Measurements from ENCODE around the gene TLE1. TPM values are rescaled to one million over a fixed set of nuclear protein-coding genes. Genes with fewer than 3 reads are reported as not detected.

The TLE1 gene
- total RNA-seq, 1 donor from 2014 or later, result 75.1 TPM

- no peak for DNase-seq (ENCODE audit: extremely low spot score in 2 of 2)
- H3K27me3 ChIP-seq, result no peaks in the 10 kb centered on the region
- no peaks in the 10 kb centered on the region for H3K9me3 ChIP-seq
- H3K4me3 ChIP-seq, result no peak overlapping the region
- no peaks in the 10 kb centered on the region for H3K4me1 ChIP-seq
- TF ChIP-seq, protein P1, sequence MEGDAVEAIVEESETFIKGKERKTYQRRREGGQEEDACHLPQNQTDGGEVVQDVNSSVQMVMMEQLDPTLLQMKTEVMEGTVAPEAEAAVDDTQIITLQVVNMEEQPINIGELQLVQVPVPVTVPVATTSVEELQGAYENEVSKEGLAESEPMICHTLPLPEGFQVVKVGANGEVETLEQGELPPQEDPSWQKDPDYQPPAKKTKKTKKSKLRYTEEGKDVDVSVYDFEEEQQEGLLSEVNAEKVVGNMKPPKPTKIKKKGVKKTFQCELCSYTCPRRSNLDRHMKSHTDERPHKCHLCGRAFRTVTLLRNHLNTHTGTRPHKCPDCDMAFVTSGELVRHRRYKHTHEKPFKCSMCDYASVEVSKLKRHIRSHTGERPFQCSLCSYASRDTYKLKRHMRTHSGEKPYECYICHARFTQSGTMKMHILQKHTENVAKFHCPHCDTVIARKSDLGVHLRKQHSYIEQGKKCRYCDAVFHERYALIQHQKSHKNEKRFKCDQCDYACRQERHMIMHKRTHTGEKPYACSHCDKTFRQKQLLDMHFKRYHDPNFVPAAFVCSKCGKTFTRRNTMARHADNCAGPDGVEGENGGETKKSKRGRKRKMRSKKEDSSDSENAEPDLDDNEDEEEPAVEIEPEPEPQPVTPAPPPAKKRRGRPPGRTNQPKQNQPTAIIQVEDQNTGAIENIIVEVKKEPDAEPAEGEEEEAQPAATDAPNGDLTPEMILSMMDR (IDR thresholded peaks at IDR 0.05), result no peak
- TF ChIP-seq POLR2A (IDR thresholded peaks at IDR 0.05) (no peak), POLR2AphosphoS5 (IDR thresholded peaks at IDR 0.05; ENCODE audit: insufficient read depth in 1 of 2, low read depth in 1 of 2) (no peak)
- H3K27ac ChIP-seq, result no peak overlapping the region
- H3K36me3 ChIP-seq, result no peaks in the 10 kb centered on the region
- intact Hi-C loops (cut with DNase I), result loop anchor here (10.0 kb wide), 1 partner anchor 965 kb away; no protein-coding TSS in a partner anchor
These were observed 139.2 kb downstream of the TLE1 start for GRCh38 chr9:81550207-81550583.

DNA sequence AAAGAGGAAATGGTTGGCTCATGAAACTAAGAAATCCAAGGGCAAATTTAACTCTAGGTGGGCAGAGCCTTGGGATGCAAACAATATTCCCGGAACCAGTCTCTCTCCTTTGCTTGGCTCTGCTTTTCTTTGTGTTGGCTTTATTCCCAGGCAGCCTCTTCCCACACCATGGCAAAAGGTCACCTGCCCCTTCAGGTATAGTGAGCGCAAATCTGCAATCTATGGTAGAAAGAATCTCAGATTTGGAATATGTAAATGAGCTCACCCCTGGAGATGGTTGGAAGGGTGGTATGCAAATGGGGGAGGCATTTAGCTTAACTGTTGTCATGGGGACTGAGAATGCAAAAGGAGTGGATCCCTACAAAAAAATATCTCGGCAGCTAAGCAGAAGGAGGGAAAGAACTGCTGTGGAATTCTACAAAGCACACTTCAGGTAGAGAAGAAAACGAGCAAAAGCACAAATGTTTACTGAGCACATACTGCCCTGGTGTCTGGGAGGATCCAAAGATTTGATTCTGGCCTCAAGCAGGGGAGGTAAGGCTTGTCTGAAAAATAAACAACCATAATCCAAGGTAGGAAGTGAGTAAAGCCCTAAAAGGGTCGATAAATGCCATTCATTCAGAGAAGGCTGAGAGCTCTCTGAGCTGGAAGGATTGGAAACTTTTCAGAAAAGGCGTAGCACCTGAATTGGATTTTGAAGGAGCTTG lies 139.7 kb downstream of the TLE1 start:
- no peak for DNase-seq (ENCODE audit: extremely low spot score in 2 of 2)
- H3K27ac ChIP-seq, result no peak overlapping the region
- H3K27me3 ChIP-seq, result no peaks in the 10 kb centered on the region
- H3K36me3 ChIP-seq, result no peaks in the 10 kb centered on the region
- H3K9me3 ChIP-seq, result no peaks in the 10 kb centered on the region
- H3K4me3 ChIP-seq, result no peak overlapping the region
- intact Hi-C loops (cut with DNase I), result loop anchor here (10.0 kb wide), 1 partner anchor 965 kb away; no protein-coding TSS in a partner anchor
- TF ChIP-seq POLR2AphosphoS5 (IDR thresholded peaks at IDR 0.05; ENCODE audit: insufficient read depth in 1 of 2, low read depth in 1 of 2) (no peak), POLR2A (IDR thresholded peaks at IDR 0.05) (no peak)
- TF ChIP-seq, protein P1 (IDR thresholded peaks at IDR 0.05), result no peak
- H3K4me1 ChIP-seq, result no peaks in the 10 kb centered on the region

GRCh38 chr9:81548911-81549310 lies 140.4 kb downstream of the TLE1 start:
- Histone ChIP-seq H3K27me3 (no peaks in the 10 kb centered on the region), H3K9me3 (no peaks in the 10 kb centered on the region), H3K27ac (no peak overlapping the region), H3K4me1 (no peaks in the 10 kb centered on the region), H3K4me3 (no peak overlapping the region), H3K36me3 (no peaks in the 10 kb centered on the region)
- TF ChIP-seq POLR2AphosphoS5 (IDR thresholded peaks at IDR 0.05; ENCODE audit: insufficient read depth in 1 of 2, low read depth in 1 of 2) (no peak), POLR2A (IDR thresholded peaks at IDR 0.05) (no peak)
- TF ChIP-seq, protein P1 (IDR thresholded peaks at IDR 0.05), result no peak
- DNase-seq (ENCODE audit: extremely low spot score in 2 of 2), result no peak
- intact Hi-C loops (cut with DNase I), result no loop called here

- no peak for DNase-seq (ENCODE audit: extremely low spot score in 2 of 2)
- Histone ChIP-seq H3K4me1 (no peaks in the 10 kb centered on the region), H3K27ac (no peak overlapping the region), H3K27me3 (no peaks in the 10 kb centered on the region), H3K4me3 (no peak overlapping the region), H3K36me3 (no peaks in the 10 kb centered on the region), H3K9me3 (no peaks in the 10 kb centered on the region)
- intact Hi-C loops (cut with DNase I), result no loop called here
- no peak for TF ChIP-seq POLR2A (IDR thresholded peaks at IDR 0.05)
- TF ChIP-seq, protein P1 (IDR thresholded peaks at IDR 0.05), result no peak
- TF ChIP-seq POLR2AphosphoS5 (IDR thresholded peaks at IDR 0.05; ENCODE audit: insufficient read depth in 1 of 2, low read depth in 1 of 2), result no peak
These were observed 142.9 kb downstream of the TLE1 start for GRCh38 chr9:81546489-81546888.

- H3K9me3 ChIP-seq, result no peaks in the 10 kb centered on the region
- H3K27me3 ChIP-seq, result no peaks in the 10 kb centered on the region
- intact Hi-C loops (cut with DNase I), result no loop called here
- no peaks in the 10 kb centered on the region for H3K36me3 ChIP-seq
- no peak overlapping the region for H3K4me3 ChIP-seq
- DNase-seq (ENCODE audit: extremely low spot score in 2 of 2), result no peak
- H3K4me1 ChIP-seq, result no peaks in the 10 kb centered on the region
- H3K27ac ChIP-seq, result no peak overlapping the region
- no peak for TF ChIP-seq POLR2AphosphoS5 (IDR thresholded peaks at IDR 0.05; ENCODE audit: insufficient read depth in 1 of 2, low read depth in 1 of 2)
- TF ChIP-seq POLR2A (IDR thresholded peaks at IDR 0.05), result no peak
- TF ChIP-seq, protein P1 (IDR thresholded peaks at IDR 0.05), result no peak
These were observed 145.7 kb downstream of the TLE1 start for GRCh38 chr9:81543695-81544094.
